ENCODE data around the gene CNGB1. TPM values are rescaled to one million over a fixed set of nuclear protein-coding genes. Genes with fewer than 3 reads are reported as not detected.

Gene CNGB1
- total RNA-seq, 2 experiments from 2014 or later: not detected

DNA sequence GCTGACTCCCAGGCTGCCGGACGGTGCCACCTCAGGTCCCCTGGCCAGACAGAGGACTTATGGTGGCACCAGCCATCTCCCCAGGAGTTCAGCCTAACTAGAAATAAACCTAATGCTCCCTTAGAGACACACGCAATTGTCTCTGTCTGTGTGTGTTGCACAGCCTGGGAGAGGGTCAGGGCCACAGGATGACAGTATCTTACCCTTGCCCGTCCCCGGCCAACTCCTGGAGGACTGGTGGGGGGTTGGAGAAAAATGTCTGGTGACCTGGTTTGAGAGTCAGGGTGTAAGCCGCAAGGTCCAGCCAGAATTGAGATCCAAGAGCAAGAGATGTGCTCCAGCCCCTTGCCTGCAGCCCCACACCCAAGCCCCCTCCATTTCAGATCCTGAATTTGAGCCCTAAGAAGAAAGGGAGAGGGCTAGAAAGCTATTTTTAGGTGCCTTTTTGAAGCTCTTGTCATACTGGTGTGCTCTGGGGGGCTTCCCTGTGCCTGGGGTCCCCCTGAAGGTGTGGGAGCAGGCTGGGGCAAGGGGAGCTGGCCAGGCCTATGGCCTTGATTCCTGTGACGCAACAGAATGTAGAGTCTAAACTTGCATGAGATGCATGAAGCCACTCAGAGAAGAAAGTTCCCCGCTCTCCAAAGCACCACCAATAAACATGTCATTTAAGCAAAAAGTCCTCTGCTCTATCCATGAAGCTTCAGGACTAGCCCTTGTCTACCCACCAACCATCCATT, 16.7 kb upstream of the CNGB1 start:
- TF ChIP-seq, protein P1, sequence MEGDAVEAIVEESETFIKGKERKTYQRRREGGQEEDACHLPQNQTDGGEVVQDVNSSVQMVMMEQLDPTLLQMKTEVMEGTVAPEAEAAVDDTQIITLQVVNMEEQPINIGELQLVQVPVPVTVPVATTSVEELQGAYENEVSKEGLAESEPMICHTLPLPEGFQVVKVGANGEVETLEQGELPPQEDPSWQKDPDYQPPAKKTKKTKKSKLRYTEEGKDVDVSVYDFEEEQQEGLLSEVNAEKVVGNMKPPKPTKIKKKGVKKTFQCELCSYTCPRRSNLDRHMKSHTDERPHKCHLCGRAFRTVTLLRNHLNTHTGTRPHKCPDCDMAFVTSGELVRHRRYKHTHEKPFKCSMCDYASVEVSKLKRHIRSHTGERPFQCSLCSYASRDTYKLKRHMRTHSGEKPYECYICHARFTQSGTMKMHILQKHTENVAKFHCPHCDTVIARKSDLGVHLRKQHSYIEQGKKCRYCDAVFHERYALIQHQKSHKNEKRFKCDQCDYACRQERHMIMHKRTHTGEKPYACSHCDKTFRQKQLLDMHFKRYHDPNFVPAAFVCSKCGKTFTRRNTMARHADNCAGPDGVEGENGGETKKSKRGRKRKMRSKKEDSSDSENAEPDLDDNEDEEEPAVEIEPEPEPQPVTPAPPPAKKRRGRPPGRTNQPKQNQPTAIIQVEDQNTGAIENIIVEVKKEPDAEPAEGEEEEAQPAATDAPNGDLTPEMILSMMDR (conservative IDR thresholded peaks at IDR 0.05; ENCODE audit: low read length): no peak
- no peak for TF ChIP-seq EZH2phosphoT487 (IDR thresholded peaks at IDR 0.05; ENCODE audit: borderline replicate concordance, low read depth, low read length)
- Histone ChIP-seq H3K36me3 (ENCODE audit: insufficient read depth, low read length) (no peaks in the 10 kb centered on the region), H2AFZ (ENCODE audit: low read length) (no peak overlapping the region), H3K4me1 (ENCODE audit: insufficient read depth, low read length, poor library complexity, severe bottlenecking) (peaks cover 4% of the 10 kb centered on the region), H3K4me3 (ENCODE audit: low read depth, low read length, poor library complexity, severe bottlenecking) (no peak overlapping the region), H4K20me1 (ENCODE audit: insufficient read depth, low read length) (no peaks in the 10 kb centered on the region), H3K9me2 (ENCODE audit: insufficient read depth, low read length) (no peaks in the 10 kb centered on the region), H3K79me2 (ENCODE audit: insufficient read depth, low read depth, low read length) (no peaks in the 10 kb centered on the region), H3K27ac (ENCODE audit: low read depth, low read length, poor library complexity, severe bottlenecking) (no peak overlapping the region), H3K4me2 (ENCODE audit: low read length) (no peak overlapping the region), H3K9me3 (ENCODE audit: low read length) (no peaks in the 10 kb centered on the region)
- CTCF ChIA-PET (ENCODE audit: unreplicated experiment): no interaction called here
- no peak for DNase-seq (ENCODE audit: low spot score)
- POLR2A ChIA-PET: no interaction called here
- intact Hi-C loops (cut with micrococcal nuclease; ENCODE audit: unreplicated experiment): no loop called here
- BruUV-seq (replicated peaks): no TSS peak

- Histone ChIP-seq H3K4me3 (ENCODE audit: low read depth, low read length, poor library complexity, severe bottlenecking) (no peak overlapping the region), H3K4me1 (ENCODE audit: insufficient read depth, low read length, poor library complexity, severe bottlenecking) (peaks cover 14% of the 10 kb centered on the region), H3K36me3 (ENCODE audit: insufficient read depth, low read length) (no peaks in the 10 kb centered on the region), H3K4me2 (ENCODE audit: low read length) (no peak overlapping the region), H4K20me1 (ENCODE audit: insufficient read depth, low read length) (no peaks in the 10 kb centered on the region), H3K27ac (ENCODE audit: low read depth, low read length, poor library complexity, severe bottlenecking) (no peak overlapping the region), H3K79me2 (ENCODE audit: insufficient read depth, low read depth, low read length) (no peaks in the 10 kb centered on the region), H3K9me3 (ENCODE audit: low read length) (no peaks in the 10 kb centered on the region), H2AFZ (ENCODE audit: low read length) (no peak overlapping the region), H3K9me2 (ENCODE audit: insufficient read depth, low read length) (no peaks in the 10 kb centered on the region)
- no TSS peak for BruUV-seq (replicated peaks)
- TF ChIP-seq, protein P1 (conservative IDR thresholded peaks at IDR 0.05; ENCODE audit: low read length): no peak
- TF ChIP-seq EZH2phosphoT487 (IDR thresholded peaks at IDR 0.05; ENCODE audit: borderline replicate concordance, low read depth, low read length): no peak
- ChIA-PET CTCF (ENCODE audit: unreplicated experiment) (no interaction called here), POLR2A (no interaction called here)
- intact Hi-C loops (cut with micrococcal nuclease; ENCODE audit: unreplicated experiment): no loop called here
- no peak for DNase-seq (ENCODE audit: low spot score)
Measured at GRCh38 chr16:57986196-57986595, 15.3 kb upstream of the CNGB1 start.

Data from OCI-LY7 (cell line).